Muscle of leg (tissue), 11 donors: ENCODE data around the gene PLXNC1. TPM values are rescaled to one million over a fixed set of nuclear protein-coding genes. Genes with fewer than 3 reads are reported as not detected.
"Not testable (repeated sequence)": the region's sequence is repeated elsewhere in the genome, so short reads cannot be mapped to it uniquely, and the experiment has no call there.

ENCODE experiments used
- DNase-seq: peaks from one replicate; pipeline ENCODE4 v3.0.0; 2013
- H3K27ac ChIP-seq: one replicate; pipeline ENCODE4 v1.5.1; 2013; ENCODE audit warnings: mild to moderate bottlenecking, low read length, control low read depth
- H3K27me3 ChIP-seq: one replicate; pipeline ENCODE4 v1.6.1; 2013; ENCODE audit warnings: low read length; ENCODE audit not compliant: control insufficient read depth, insufficient read depth
- H3K36me3 ChIP-seq: one replicate; pipeline ENCODE4 v1.6.1; 2013; ENCODE audit warnings: low read length; ENCODE audit not compliant: control insufficient read depth, insufficient read depth
- H3K4me1 ChIP-seq: one replicate; pipeline ENCODE4 v1.6.1; 2013; ENCODE audit warnings: low read length; ENCODE audit not compliant: control insufficient read depth, insufficient read depth
- H3K4me3 ChIP-seq: one replicate; pipeline ENCODE4 v1.5.1; 2013; ENCODE audit warnings: low read length, control low read depth
- H3K9me3 ChIP-seq: replicated peaks from 2 replicates; pipeline ENCODE4 v1.6.1; 2013; ENCODE audit warnings: low read depth, low read length; ENCODE audit not compliant: control insufficient read depth
- WGBS: methylation state at CpG from one replicate; pipeline ENCODE4 v1.1.5; 2013; ENCODE audit warnings: missing lambda C conversion rate; ENCODE audit not compliant: insufficient coverage; 5-methylcytosine and 5-hydroxymethylcytosine counted together
- polyA plus RNA-seq, 8 donors: library from polyadenylated mRNA; unstranded; fragments of 120-200 nt; gene quantifications; one replicate each; pipeline versions ENCODE4 v1.2.1 to v1.2.3, GENCODE V29; 2013; ENCODE audit warnings: inconsistent platforms in 1 of 8, low replicate concordance in 1 of 8; ENCODE audit not compliant: insufficient read length in 8 of 8, insufficient read depth in 1 of 8
- total RNA-seq: library from RNA; stranded (reverse); fragments of 120-200 nt; gene quantifications from one replicate; pipeline ENCODE4 v1.2.4, GENCODE V29; 2013

Gene PLXNC1
- total and polyA plus RNA-seq, 9 donors: 11.7 to 29.4 (median 19.0) TPM

GRCh38 chr12:94304012-94304411, 155.6 kb downstream of the PLXNC1 start:
- Histone ChIP-seq H3K9me3 (no peaks in the 10 kb centered on the region), H3K4me1 (no peaks in the 10 kb centered on the region), H3K27ac (no peak overlapping the region), H3K27me3 (no peaks in the 10 kb centered on the region), H3K36me3 (peaks cover 31% of the 10 kb centered on the region), H3K4me3 (no peak overlapping the region)
- no CpG with 5 or more reads among the region's 1 CpG for WGBS
- DNase-seq: no peak

GRCh38 chr12:94304566-94305061, 156.2 kb downstream of the PLXNC1 start:
- Histone ChIP-seq H3K4me1 (no peaks in the 10 kb centered on the region), H3K36me3 (peaks cover 28% of the 10 kb centered on the region), H3K27ac (no peak overlapping the region), H3K9me3 (no peaks in the 10 kb centered on the region), H3K27me3 (no peaks in the 10 kb centered on the region), H3K4me3 (no peak overlapping the region)
- 54% methylated on average over 2 of the region's 3 CpGs for WGBS
- DNase-seq: peak; percentile 14

DNA sequence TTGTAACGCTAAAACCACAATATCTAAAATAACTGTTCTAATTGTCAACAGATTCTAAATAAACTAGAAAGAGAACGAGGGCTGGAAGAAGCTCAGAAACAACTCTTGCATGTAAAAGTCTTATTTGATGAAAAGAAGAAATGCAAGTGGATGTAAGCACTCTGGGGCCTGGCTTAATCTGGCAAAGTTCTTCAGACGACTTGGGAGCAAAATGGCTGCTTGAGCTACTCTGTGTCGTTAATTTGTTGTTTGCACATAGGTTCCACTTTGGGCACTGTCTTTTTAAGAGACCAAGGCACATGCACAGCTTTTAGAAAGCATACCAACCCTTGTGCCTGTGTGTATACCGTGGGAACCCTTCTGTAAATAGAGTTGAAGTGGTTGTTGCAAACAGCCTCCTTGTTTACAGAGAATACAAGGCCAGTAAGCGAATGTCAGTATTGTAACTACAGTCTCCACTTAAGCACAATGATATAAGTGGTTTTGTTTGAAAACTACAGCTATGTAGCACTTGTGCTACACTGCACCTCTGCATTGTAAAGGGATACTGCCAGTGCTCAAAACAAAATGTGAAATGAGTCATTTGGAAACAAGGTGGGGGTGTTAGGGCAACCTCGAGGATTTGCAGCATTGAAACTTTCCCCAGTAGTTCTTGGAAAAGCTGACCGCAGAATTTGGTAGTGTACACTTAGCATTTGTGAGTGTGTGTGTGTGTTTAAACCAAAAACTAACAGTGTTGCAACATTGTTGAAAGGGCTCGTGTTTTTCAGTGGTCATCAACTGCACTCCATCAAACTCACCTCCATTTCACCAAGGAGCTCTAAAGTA, 157.0 kb downstream of the PLXNC1 start:
- Histone ChIP-seq H3K4me1 (no peaks in the 10 kb centered on the region), H3K27me3 (no peaks in the 10 kb centered on the region), H3K4me3 (no peak overlapping the region), H3K36me3 (peaks cover 23% of the 10 kb centered on the region), H3K9me3 (no peaks in the 10 kb centered on the region), H3K27ac (no peak overlapping the region)
- DNase-seq: no peak
- WGBS: 59% methylated on average over 5 of the region's 9 CpGs

DNA sequence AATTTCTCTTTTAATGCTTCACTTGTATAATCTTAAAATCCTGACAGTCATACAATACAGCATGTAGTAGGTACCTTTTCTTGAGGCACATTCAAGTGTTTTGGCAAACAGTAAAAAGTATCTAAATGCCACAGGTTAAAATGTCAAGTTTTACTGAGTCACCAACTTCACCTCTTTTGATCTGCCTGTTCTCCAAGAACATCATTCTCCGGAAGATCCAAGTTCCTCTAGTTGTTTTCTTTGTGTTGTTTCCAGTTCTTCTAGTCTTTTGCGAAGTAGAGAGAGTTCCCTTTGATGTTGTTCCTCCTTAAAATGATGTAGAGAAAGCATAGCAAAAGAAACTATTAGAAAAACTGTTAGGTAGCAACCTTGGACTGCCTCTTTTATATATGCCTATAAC, 160.2 kb downstream of the PLXNC1 start:
- no CpG with 5 or more reads among the region's 2 CpGs for WGBS

DNA sequence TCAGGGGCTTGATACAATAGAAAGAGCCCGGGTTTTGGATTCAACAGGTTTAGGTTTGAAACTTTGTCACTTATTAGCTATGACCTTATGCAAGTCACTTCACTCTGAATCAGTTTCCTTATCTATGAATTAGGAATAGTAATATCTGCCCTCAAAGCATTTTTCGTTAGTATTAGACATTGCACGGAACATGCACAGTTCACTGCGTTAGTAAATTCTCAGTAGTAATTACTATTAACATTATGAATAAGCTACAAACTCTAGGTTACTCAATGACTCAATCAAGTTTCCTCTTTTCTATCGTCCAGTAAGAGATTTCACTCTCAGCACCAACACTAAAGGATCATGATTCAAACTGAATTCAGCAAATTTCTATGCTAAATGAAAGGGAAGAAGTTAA, 161.0 kb downstream of the PLXNC1 start:
- H3K4me3 ChIP-seq: no peak overlapping the region
- no CpG with 5 or more reads among the region's 5 CpGs for WGBS
- H3K9me3 ChIP-seq: no peaks in the 10 kb centered on the region
- no peaks in the 10 kb centered on the region for H3K27me3 ChIP-seq
- H3K36me3 ChIP-seq: peaks cover 19% of the 10 kb centered on the region
- DNase-seq: no peak
- no peak overlapping the region for H3K27ac ChIP-seq
- no peaks in the 10 kb centered on the region for H3K4me1 ChIP-seq

More for the DNA sequence above, 160.2 kb downstream of the PLXNC1 start:
- Histone ChIP-seq H3K27me3 (no peaks in the 10 kb centered on the region), H3K4me1 (no peaks in the 10 kb centered on the region), H3K27ac (no peak overlapping the region), H3K36me3 (peaks cover 22% of the 10 kb centered on the region), H3K4me3 (no peak overlapping the region), H3K9me3 (no peaks in the 10 kb centered on the region)
- DNase-seq: no peak

DNA sequence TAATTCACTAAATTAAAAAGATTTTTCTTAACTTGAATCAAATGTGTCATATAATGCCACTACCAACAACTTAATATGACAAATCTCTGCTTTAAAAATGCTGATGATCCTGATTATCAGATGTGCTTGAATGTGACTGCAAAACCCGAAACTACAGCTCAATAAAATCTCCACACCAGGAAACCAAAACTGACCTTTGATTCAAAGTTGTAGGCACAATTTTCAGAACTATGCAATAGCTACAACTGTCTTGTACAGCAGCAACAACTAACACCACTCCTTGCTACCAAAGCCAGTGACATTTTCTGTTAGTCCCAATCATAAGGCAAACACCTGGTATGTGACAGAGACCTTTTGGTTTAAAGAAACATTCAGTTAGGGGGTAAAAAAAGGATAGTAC, 164.0 kb downstream of the PLXNC1 start:
- no CpG with 5 or more reads among the region's 1 CpG for WGBS
- no peaks in the 10 kb centered on the region for H3K4me1 ChIP-seq
- peaks cover 3% of the 10 kb centered on the region for H3K9me3 ChIP-seq
- H3K4me3 ChIP-seq: no peak overlapping the region
- H3K27ac ChIP-seq: no peak overlapping the region
- no peak for DNase-seq
- H3K27me3 ChIP-seq: no peaks in the 10 kb centered on the region
- peaks cover 4% of the 10 kb centered on the region for H3K36me3 ChIP-seq

DNA sequence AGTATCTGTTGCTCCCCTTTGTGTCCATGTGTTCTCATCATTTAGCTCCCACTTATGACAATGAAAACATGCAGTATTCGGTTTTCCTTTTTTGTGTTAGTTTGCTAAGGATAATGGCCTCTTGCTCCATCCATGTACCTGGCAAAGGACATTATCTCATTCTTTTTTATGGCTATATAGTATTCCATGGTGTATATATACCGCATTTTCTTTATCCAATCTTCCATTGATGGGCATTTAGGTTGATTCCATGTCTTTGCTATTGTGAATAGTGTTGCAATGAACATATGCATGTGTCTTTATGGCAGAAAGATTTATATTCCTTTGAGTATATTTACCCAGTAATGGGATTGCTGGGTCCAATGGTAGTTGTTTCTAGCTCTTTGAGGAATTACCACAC, 168.2 kb downstream of the PLXNC1 start:
- not testable (repeated sequence) for H3K4me3 ChIP-seq, H3K27ac ChIP-seq, H3K36me3 ChIP-seq, DNase-seq, H3K4me1 ChIP-seq, H3K27me3 ChIP-seq
- WGBS: no CpG with 5 or more reads among the region's 2 CpGs
- H3K9me3 ChIP-seq: peaks cover 35% of the 10 kb centered on the region

DNA sequence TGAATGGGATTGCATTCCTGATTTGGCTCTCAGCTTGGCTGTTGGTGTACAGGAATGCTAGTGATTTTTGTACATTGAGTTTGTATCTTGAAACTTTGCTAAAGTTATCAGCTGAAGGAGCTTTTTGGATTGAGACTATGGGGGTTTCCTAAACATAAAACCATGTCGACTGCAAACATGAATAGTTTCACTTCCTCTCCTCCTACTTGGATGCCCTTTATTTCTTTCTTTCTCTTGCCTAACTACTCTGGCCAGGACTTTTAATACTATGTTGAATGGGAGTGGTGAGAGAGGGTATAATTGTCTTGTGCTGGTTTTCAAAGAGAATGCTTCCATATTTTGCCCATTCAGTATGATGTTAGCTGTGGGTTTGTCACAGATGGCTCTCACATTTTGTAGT, 169.8 kb downstream of the PLXNC1 start:
- DNase-seq: no peak
- no peak overlapping the region for H3K4me3 ChIP-seq
- H3K27ac ChIP-seq: no peak overlapping the region
- no peaks in the 10 kb centered on the region for H3K4me1 ChIP-seq
- H3K27me3 ChIP-seq: no peaks in the 10 kb centered on the region
- WGBS: no CpG with 5 or more reads among the region's 1 CpG
- peaks cover 19% of the 10 kb centered on the region for H3K36me3 ChIP-seq
- H3K9me3 ChIP-seq: peaks cover 44% of the 10 kb centered on the region

DNA sequence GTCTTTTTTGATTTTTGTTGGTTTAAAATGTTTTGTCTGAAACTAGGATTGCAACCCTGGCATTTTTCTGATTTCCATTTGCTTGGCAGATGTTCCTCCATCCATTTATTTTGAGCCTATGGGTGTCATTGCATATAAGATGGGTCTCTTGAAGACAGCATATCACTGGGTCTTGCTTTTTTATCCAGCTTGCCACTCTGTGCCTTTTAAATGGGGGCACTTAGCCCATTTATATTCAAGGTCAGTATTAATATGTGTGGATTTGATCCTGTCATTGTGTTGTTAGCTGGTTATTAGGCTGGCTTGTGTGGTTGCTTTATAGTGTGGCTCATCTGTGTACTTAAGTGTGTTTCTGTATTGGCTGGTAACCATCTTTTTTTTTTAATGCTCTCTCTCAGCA, 171.7 kb downstream of the PLXNC1 start:
- H3K36me3 ChIP-seq: peaks cover 23% of the 10 kb centered on the region
- no peak for DNase-seq
- H3K4me1 ChIP-seq: no peaks in the 10 kb centered on the region
- H3K27me3 ChIP-seq: no peaks in the 10 kb centered on the region
- no peak overlapping the region for H3K4me3 ChIP-seq
- H3K9me3 ChIP-seq: peaks cover 44% of the 10 kb centered on the region
- no peak overlapping the region for H3K27ac ChIP-seq

DNA sequence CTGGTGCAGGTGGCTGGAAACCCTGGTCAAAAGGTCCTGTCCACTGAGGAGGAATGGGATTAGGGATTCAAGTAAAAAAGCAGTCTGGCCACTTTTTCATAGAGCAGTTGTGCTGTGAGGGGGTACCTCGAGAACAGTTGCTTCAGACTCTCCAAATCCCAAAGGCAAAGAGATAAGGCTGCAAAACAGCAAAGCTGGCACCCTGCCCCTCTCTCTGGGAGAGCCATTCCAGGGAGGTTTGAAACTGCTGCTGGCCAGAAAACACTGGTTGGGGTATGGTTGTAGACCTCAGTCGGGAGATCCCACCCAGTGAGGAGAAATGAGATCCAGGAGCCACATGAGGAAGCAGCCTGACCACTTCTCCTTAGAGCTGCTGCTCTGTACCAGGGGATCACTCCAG, 174.0 kb downstream of the PLXNC1 start:
- Histone ChIP-seq H3K27me3 (no peaks in the 10 kb centered on the region), H3K27ac (no peak overlapping the region), H3K4me3 (no peak overlapping the region), H3K36me3 (peaks cover 28% of the 10 kb centered on the region), H3K4me1 (no peaks in the 10 kb centered on the region), H3K9me3 (peaks cover 41% of the 10 kb centered on the region)
- no peak for DNase-seq
- 80% methylated on average over 1 of the region's 2 CpGs for WGBS
